Liver (tissue), 9 donors: ENCODE results near the gene MAPK7. TPM values are rescaled to one million over a fixed set of nuclear protein-coding genes. Genes with fewer than 3 reads are reported as not detected.

Experiments used
- DNase-seq: peaks from one replicate; pipeline ENCODE4 v3.0.0-alpha.2; 2017; ENCODE audit warnings: low spot score
- H3K27ac ChIP-seq, 2 donors: one replicate each; pipeline ENCODE4 v1.7.0; 2013; ENCODE audit warnings: inconsistent platforms in 2 of 2, low read length in 2 of 2, control low read depth in 1 of 2, low read depth in 1 of 2, mild to moderate bottlenecking in 1 of 2
- H3K27me3 ChIP-seq, 4 donors: one replicate each; pipeline versions ENCODE4 v1.6.1 to v1.7.0; 2013; ENCODE audit warnings: low read length in 3 of 4, inconsistent platforms in 1 of 4, mild to moderate bottlenecking in 1 of 4, moderate library complexity in 1 of 4; ENCODE audit not compliant: control insufficient read depth in 4 of 4, insufficient read depth in 4 of 4
- H3K36me3 ChIP-seq, 4 donors: one replicate each; pipeline versions ENCODE4 v1.6.1 to v1.7.0; 2013; ENCODE audit warnings: low read length in 3 of 4, mild to moderate bottlenecking in 3 of 4, low read depth in 1 of 4, moderate library complexity in 1 of 4; ENCODE audit not compliant: control insufficient read depth in 4 of 4, insufficient read depth in 3 of 4
- H3K4me1 ChIP-seq, 4 donors: one replicate each; pipeline versions ENCODE4 v1.6.1 to v1.7.0; 2013; ENCODE audit warnings: low read length in 3 of 4, mild to moderate bottlenecking in 3 of 4, moderate library complexity in 1 of 4; ENCODE audit not compliant: control insufficient read depth in 4 of 4, insufficient read depth in 4 of 4
- H3K4me3 ChIP-seq, 3 donors: one replicate each; pipeline versions ENCODE4 v1.6.1 to v1.7.0; 2013; ENCODE audit warnings: low read length in 3 of 3, control low read depth in 1 of 3, low read depth in 1 of 3, mild to moderate bottlenecking in 1 of 3
- H3K9ac ChIP-seq, 2 donors: one replicate each; pipeline ENCODE4 v1.7.0; 2013; ENCODE audit warnings: low read length in 2 of 2, mild to moderate bottlenecking in 2 of 2, moderate library complexity in 2 of 2, control low read depth in 1 of 2, low read depth in 1 of 2
- H3K9me3 ChIP-seq, 4 donors: one replicate each; pipeline versions ENCODE4 v1.6.1 to v1.7.0; 2013; ENCODE audit warnings: low read length in 3 of 4; ENCODE audit not compliant: control insufficient read depth in 4 of 4
- CTCF ChIP-seq: fragments of 150-350 bp; IDR thresholded peaks from 2 replicates; pipeline ENCODE4 v1.5.1; 2017; ENCODE audit warnings: improper control_type of control experiment, low read depth, low read length; ENCODE audit not compliant: missing input control
- EGR1 ChIP-seq, 2 donors: IDR thresholded peaks; 2 replicates each; pipeline ENCODE4 v1.6.1; 2016 to 2018; ENCODE audit warnings: antibody characterized with exemption in 2 of 2, low read depth in 2 of 2
- FOXA1 ChIP-seq: IDR thresholded peaks from 2 replicates; pipeline ENCODE4 v1.6.1; 2016; ENCODE audit warnings: antibody characterized with exemption
- FOXA2 ChIP-seq: IDR thresholded peaks from 2 replicates; pipeline ENCODE4 v1.6.1; 2016; ENCODE audit warnings: antibody characterized with exemption
- GABPA ChIP-seq, 2 donors: IDR thresholded peaks in 1 of 2; conservative IDR thresholded peaks in 1 of 2; 2 replicates each; pipeline ENCODE4 v1.6.1; 2016; ENCODE audit warnings: antibody characterized with exemption in 2 of 2, mild to moderate bottlenecking in 1 of 2, moderate library complexity in 1 of 2
- HNF4G ChIP-seq: IDR thresholded peaks from 2 replicates; pipeline ENCODE4 v1.6.1; 2016; ENCODE audit warnings: antibody characterized with exemption
- JUND ChIP-seq, 2 donors: IDR thresholded peaks; 2 replicates each; pipeline ENCODE4 v1.6.1; 2016; ENCODE audit warnings: antibody characterized with exemption in 2 of 2
- NR2F2 ChIP-seq: IDR thresholded peaks from 2 replicates; pipeline ENCODE4 v1.6.1; 2016; ENCODE audit warnings: antibody characterized with exemption
- RAD21 ChIP-seq, 2 donors: IDR thresholded peaks; 2 replicates each; pipeline ENCODE4 v1.6.1; 2016; ENCODE audit warnings: antibody characterized with exemption in 2 of 2, mild to moderate bottlenecking in 2 of 2
- RXRA ChIP-seq, 2 donors: IDR thresholded peaks; 2 replicates each; pipeline ENCODE4 v1.6.1; 2017 to 2018; ENCODE audit warnings: antibody characterized with exemption in 2 of 2, mild to moderate bottlenecking in 1 of 2
- TAF1 ChIP-seq: conservative IDR thresholded peaks from 2 replicates; pipeline ENCODE4 v1.6.1; 2016; ENCODE audit warnings: antibody characterized with exemption, mild to moderate bottlenecking
- YY1 ChIP-seq: IDR thresholded peaks from 2 replicates; pipeline ENCODE4 v1.6.1; 2016; ENCODE audit warnings: antibody characterized with exemption, mild to moderate bottlenecking
- WGBS: extraction: QIAGEN DNeasy Blood & Tissue Kit; methylation state at CpG from one replicate; pipeline ENCODE4 v1.1.7; 2013; 5-methylcytosine and 5-hydroxymethylcytosine counted together
- polyA plus RNA-seq, 2 donors: library from polyadenylated mRNA; stranded (reverse) in 1 of 2; unstranded in 1 of 2; fragments of 200-250 nt in 1 of 2; fragments of >200 nt in 1 of 2; fragmentation: Nextera tagmentation in 1 of 2; extraction: Ambion mirVana in 1 of 2; gene quantifications; one replicate each; pipeline versions ENCODE4 v1.2.1 to v1.2.3, GENCODE V29; 2013 to 2015
- total RNA-seq, 2 donors: library from RNA; depleted of rRNA; stranded (reverse); fragments of >200 nt; gene quantifications; one replicate each; pipeline ENCODE4 v1.2.3, GENCODE V29; 2014
- TF ChIP-seq, protein P1 (sequence below): IDR thresholded peaks from 2 replicates; pipeline ENCODE4 v1.6.1; 2016; ENCODE audit warnings: antibody characterized with exemption, mild to moderate bottlenecking
- TF ChIP-seq, protein P2 (sequence below): IDR thresholded peaks from 2 replicates; pipeline ENCODE4 v1.6.1; 2016; ENCODE audit warnings: antibody characterized with exemption
- TF ChIP-seq, protein P3 (sequence below): IDR thresholded peaks from 2 replicates; pipeline ENCODE4 v1.6.1; 2016; ENCODE audit warnings: antibody characterized with exemption
- donor health status: healthy.
- donor health status: healthy.
- donor health status: healthy.
- donor health status: healthy.
- donor health status: healthy.

MAPK7 gene
- total and polyA plus RNA-seq, 4 donors, result 3.4 to 8.8 (median 5.2) TPM

GRCh38 chr17:19412984-19413383 is 34.7 kb downstream of the MAPK7 start:
- Histone ChIP-seq H3K9ac (no peak overlapping the region), H3K4me3 (no peak overlapping the region), H3K27ac (no peak overlapping the region), H3K36me3 (no peaks in the 10 kb centered on the region), H3K4me1 (no peaks in the 10 kb centered on the region), H3K9me3 (no peaks in the 10 kb centered on the region), H3K27me3 (no peaks in the 10 kb centered on the region)
- TF ChIP-seq NR2F2, result no peak
- no peak for TF ChIP-seq TAF1
- no peak for TF ChIP-seq RAD21 (IDR thresholded peaks at IDR 0.05)
- TF ChIP-seq, protein P1, sequence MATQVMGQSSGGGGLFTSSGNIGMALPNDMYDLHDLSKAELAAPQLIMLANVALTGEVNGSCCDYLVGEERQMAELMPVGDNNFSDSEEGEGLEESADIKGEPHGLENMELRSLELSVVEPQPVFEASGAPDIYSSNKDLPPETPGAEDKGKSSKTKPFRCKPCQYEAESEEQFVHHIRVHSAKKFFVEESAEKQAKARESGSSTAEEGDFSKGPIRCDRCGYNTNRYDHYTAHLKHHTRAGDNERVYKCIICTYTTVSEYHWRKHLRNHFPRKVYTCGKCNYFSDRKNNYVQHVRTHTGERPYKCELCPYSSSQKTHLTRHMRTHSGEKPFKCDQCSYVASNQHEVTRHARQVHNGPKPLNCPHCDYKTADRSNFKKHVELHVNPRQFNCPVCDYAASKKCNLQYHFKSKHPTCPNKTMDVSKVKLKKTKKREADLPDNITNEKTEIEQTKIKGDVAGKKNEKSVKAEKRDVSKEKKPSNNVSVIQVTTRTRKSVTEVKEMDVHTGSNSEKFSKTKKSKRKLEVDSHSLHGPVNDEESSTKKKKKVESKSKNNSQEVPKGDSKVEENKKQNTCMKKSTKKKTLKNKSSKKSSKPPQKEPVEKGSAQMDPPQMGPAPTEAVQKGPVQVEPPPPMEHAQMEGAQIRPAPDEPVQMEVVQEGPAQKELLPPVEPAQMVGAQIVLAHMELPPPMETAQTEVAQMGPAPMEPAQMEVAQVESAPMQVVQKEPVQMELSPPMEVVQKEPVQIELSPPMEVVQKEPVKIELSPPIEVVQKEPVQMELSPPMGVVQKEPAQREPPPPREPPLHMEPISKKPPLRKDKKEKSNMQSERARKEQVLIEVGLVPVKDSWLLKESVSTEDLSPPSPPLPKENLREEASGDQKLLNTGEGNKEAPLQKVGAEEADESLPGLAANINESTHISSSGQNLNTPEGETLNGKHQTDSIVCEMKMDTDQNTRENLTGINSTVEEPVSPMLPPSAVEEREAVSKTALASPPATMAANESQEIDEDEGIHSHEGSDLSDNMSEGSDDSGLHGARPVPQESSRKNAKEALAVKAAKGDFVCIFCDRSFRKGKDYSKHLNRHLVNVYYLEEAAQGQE, result no peak
- TF ChIP-seq JUND (IDR thresholded peaks at IDR 0.05), result no peak
- TF ChIP-seq, protein P2, sequence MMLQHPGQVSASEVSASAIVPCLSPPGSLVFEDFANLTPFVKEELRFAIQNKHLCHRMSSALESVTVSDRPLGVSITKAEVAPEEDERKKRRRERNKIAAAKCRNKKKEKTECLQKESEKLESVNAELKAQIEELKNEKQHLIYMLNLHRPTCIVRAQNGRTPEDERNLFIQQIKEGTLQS, result no peak
- TF ChIP-seq RXRA (IDR thresholded peaks at IDR 0.05), result no peak
- TF ChIP-seq YY1, result no peak
- no peak for TF ChIP-seq CTCF
- no peak for TF ChIP-seq HNF4G
- TF ChIP-seq, protein P3, sequence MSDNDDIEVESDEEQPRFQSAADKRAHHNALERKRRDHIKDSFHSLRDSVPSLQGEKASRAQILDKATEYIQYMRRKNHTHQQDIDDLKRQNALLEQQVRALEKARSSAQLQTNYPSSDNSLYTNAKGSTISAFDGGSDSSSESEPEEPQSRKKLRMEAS, result no peak
- no peak for TF ChIP-seq EGR1 (IDR thresholded peaks at IDR 0.05; ENCODE audit: low read depth in 2 of 2)
- WGBS, result 90% methylated on average over 12 of the region's 12 CpGs
- DNase-seq, result no peak

DNA sequence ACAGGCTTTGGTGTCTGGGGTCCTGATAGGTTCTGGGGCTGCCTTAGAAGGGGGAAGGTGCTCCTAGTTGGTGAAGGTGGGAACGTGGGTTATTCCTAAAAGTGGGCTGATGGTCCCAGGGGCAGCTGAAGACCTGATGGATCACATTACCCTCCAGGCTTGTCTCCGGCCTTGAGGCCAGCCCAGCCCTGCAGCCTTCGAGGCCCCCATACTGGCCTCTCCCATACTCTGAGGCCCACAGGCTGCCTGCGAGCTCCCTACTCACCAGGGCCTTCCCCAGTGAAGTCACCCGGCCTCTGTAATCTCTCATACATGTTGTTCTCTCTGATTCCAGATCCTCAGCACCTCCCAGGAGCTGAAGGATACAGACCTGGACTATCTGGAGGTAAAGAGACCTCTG is 35.5 kb downstream of the MAPK7 start:
- H3K27ac ChIP-seq, result no peak overlapping the region
- H3K9me3 ChIP-seq, result no peaks in the 10 kb centered on the region
- no peaks in the 10 kb centered on the region for H3K27me3 ChIP-seq
- DNase-seq, result no peak
- TF ChIP-seq JUND (IDR thresholded peaks at IDR 0.05), result no peak
- no peak for TF ChIP-seq RXRA (IDR thresholded peaks at IDR 0.05)
- TF ChIP-seq GABPA (IDR thresholded peaks at IDR 0.05 in 1 of 2, conservative IDR thresholded peaks at IDR 0.05 in 1 of 2), result no peak
- no peak for TF ChIP-seq YY1
- TF ChIP-seq TAF1, result no peak
- TF ChIP-seq, protein P3, result no peak
- TF ChIP-seq FOXA1, result no peak
- TF ChIP-seq FOXA2, result no peak
- no peaks in the 10 kb centered on the region for H3K36me3 ChIP-seq
- no peak overlapping the region for H3K4me3 ChIP-seq
- 88% methylated on average over 5 of the region's 5 CpGs for WGBS
- H3K9ac ChIP-seq, result no peak overlapping the region
- no peaks in the 10 kb centered on the region for H3K4me1 ChIP-seq
